Small intestine (tissue), 7 donors: ENCODE data around the gene C1orf21. TPM values are rescaled to one million over a fixed set of nuclear protein-coding genes. Genes with fewer than 3 reads are reported as not detected.

Experiments used
- DNase-seq, 2 donors: peaks; one replicate each; pipeline versions ENCODE4 v3.0.0 to v3.0.0-alpha.2; 2013
- FAIRE-seq: peaks from 2 replicates; lab custom pipeline; 2012; peaks lifted over from hg19 to GRCh38; lab: Jason Lieb, UNC
- H3K27ac ChIP-seq, 3 donors: one replicate each; pipeline ENCODE4 v1.5.1; 2013; ENCODE audit warnings: low read length in 2 of 3, mild to moderate bottlenecking in 2 of 3, control low read depth in 1 of 3, inconsistent platforms in 1 of 3, low read depth in 1 of 3, moderate library complexity in 1 of 3
- H3K27me3 ChIP-seq, 3 donors: one replicate each; pipeline ENCODE4 v1.6.1; 2013; ENCODE audit warnings: low read length in 3 of 3, inconsistent platforms in 1 of 3; ENCODE audit not compliant: control insufficient read depth in 3 of 3, insufficient read depth in 3 of 3
- H3K36me3 ChIP-seq, 3 donors: one replicate each; pipeline ENCODE4 v1.6.1; 2013; ENCODE audit warnings: low read length in 3 of 3, inconsistent platforms in 1 of 3, low read depth in 1 of 3, mild to moderate bottlenecking in 1 of 3, moderate library complexity in 1 of 3; ENCODE audit not compliant: control insufficient read depth in 3 of 3, insufficient read depth in 2 of 3
- H3K4me1 ChIP-seq, 3 donors: one replicate each; pipeline ENCODE4 v1.6.1; 2013; ENCODE audit warnings: low read length in 2 of 3, inconsistent platforms in 1 of 3, low read depth in 1 of 3, mild to moderate bottlenecking in 1 of 3, moderate library complexity in 1 of 3; ENCODE audit not compliant: control insufficient read depth in 3 of 3, insufficient read depth in 2 of 3
- H3K4me3 ChIP-seq, 3 donors: one replicate each; pipeline ENCODE4 v1.5.1; 2013; ENCODE audit warnings: low read length in 3 of 3, control low read depth in 1 of 3, inconsistent platforms in 1 of 3, low read depth in 1 of 3, mild to moderate bottlenecking in 1 of 3, moderate library complexity in 1 of 3
- H3K9me3 ChIP-seq, 2 donors: one replicate each; pipeline ENCODE4 v1.6.1; 2013; ENCODE audit warnings: low read depth in 1 of 2, low read length in 1 of 2; ENCODE audit not compliant: control insufficient read depth in 2 of 2, insufficient read depth in 1 of 2
- WGBS, 3 donors: extraction: QIAGEN DNeasy Blood & Tissue Kit; methylation state at CpG; one replicate each; pipeline ENCODE4 v1.1.7; 2013; 5-methylcytosine and 5-hydroxymethylcytosine counted together
- polyA plus RNA-seq, 4 donors: library from polyadenylated mRNA; stranded (reverse) in 3 of 4; unstranded in 1 of 4; fragments of 200-250 nt in 3 of 4; fragments of 120-200 nt in 1 of 4; gene quantifications; one replicate each; pipeline versions ENCODE4 v1.2.1 to v1.2.3, GENCODE V29; 2013
- donor health status: healthy with polysubstance abuse.
- donor health status: control.
- donor health status: control.
- donor health status: Bipolar disorder and iron deficiency.
- donor health status: healthy.

C1orf21 gene
- polyA plus RNA-seq, 4 donors: 36.5 to 78.3 (median 58.9) TPM

DNA sequence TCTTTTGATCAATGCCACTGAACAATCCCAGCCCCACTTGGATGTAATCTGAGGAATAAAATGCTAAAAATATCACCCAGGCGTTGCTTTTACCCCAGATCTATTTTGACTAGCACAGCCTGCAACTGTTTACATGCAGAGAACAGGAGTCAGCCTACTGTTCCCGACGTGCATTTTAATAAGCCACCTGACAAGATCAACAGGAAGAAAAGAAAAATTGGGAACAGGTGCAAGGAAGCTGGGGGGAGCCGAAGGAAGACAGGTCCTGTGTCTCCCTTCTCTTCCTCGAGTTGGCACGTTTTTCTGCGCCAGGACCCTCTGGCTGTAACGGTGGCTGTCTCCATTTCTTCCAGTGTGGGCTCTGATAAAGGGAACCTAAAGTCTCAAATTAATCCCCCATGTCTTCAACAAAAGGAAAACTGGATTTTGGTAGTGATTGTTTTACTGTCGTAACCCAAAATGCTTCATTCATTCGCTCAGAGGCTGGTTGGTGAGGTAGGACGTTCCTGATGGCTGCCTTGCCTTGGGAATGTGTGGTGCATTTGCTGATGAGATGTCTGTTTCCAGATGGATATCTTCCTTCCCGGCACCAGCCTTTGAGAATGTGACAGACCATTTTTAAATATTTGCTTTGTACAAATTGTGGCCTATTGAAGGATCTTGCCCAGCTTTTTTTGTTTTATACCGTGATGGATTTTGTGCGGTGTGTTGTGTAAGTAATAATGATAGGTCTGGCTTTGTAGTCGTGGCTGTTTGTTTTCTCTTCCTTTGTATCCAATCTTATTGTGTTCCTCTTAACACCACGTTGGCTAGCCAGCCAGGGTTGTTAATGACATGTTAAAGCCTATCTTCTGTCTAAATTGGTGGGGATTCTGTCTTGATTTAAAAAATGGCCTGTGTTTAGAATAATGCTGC lies 117.5 kb downstream of the C1orf21 start:
- H3K27ac ChIP-seq: no peak overlapping the region
- H3K4me3 ChIP-seq: no peak overlapping the region
- WGBS, 3 donors: 63 to 75% (median 69%) methylated on average over 16 of the region's 16 CpGs
- H3K36me3 ChIP-seq: no peaks in the 10 kb centered on the region
- peaks cover 3 to 12% (median 7%) of the 10 kb centered on the region in 3 donors for H3K4me1 ChIP-seq
- DNase-seq (no peak), FAIRE-seq (no peak)
- H3K27me3 ChIP-seq: no peaks in the 10 kb centered on the region
- H3K9me3 ChIP-seq: no peaks in the 10 kb centered on the region

- Histone ChIP-seq H3K4me1 (peaks cover 3 to 12% (median 7%) of the 10 kb centered on the region in 3 donors), H3K4me3 (no peak overlapping the region), H3K36me3 (no peaks in the 10 kb centered on the region), H3K27ac (no peak overlapping the region), H3K27me3 (no peaks in the 10 kb centered on the region), H3K9me3 (no peaks in the 10 kb centered on the region)
- no peak for DNase-seq
- FAIRE-seq: no peak
- WGBS, 3 donors: 91 to 95% (median 92%) methylated on average over 1 of the region's 1 CpG
Observed at GRCh38 chr1:184504955-184505338, 118.1 kb downstream of the C1orf21 start.

DNA sequence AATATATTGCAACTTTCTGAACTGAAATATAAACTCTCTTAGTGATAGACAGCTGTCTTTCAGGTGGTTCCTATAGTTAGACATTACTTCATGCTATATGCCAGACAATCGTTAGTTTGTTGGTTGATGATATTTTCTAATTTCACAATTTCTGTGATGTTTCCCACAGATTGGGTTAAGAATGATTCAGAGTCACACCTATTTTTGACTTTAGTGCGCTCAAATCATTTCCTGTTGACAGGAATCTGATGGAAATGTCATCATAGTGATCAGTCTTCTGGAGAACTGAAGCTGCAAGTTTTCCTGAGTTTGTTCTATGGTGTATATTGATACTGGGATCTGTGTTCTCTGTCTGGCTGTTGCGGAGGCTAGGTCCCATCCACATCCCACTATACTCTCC lies 119.7 kb downstream of the C1orf21 start:
- no peak overlapping the region for H3K27ac ChIP-seq
- 84 to 92% (median 85%) methylated on average over 3 of the region's 3 CpGs for WGBS, 3 donors
- peaks cover 3 to 12% (median 7%) of the 10 kb centered on the region in 3 donors for H3K4me1 ChIP-seq
- H3K4me3 ChIP-seq: no peak overlapping the region
- H3K27me3 ChIP-seq: no peaks in the 10 kb centered on the region
- DNase-seq (no peak), FAIRE-seq (no peak)
- peaks cover 0 to 5% (median 0%) of the 10 kb centered on the region in 3 donors for H3K36me3 ChIP-seq
- H3K9me3 ChIP-seq: no peaks in the 10 kb centered on the region

DNA sequence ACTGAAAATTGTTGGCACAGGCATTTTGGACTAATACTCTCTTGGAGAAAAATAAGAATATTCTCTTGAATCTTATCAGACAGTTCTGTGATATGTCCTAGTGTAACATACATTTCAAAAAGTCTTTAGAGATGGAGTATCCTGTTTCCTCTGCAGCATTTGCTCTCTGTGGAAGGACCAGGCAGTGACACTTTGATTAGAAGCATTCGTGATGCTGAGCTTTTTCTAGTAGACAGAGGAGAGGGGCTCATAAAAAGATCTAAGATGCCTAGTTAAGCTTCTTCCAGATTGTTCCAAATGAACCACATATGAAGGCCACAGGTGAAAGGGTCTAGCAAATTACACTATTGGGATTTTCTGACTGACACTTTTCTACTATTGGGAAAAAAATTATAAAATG lies 120.3 kb downstream of the C1orf21 start:
- Histone ChIP-seq H3K36me3 (peaks cover 0 to 5% (median 0%) of the 10 kb centered on the region in 3 donors), H3K27ac (peak overlapping the region in 1 of 3 donors; percentile 65), H3K4me3 (no peak overlapping the region), H3K27me3 (no peaks in the 10 kb centered on the region), H3K4me1 (peaks cover 3 to 12% (median 7%) of the 10 kb centered on the region in 3 donors), H3K9me3 (no peaks in the 10 kb centered on the region)
- WGBS, 3 donors: 22 to 43% (median 29%) methylated on average over 1 of the region's 1 CpG
- FAIRE-seq: no peak
- no peak for DNase-seq

GRCh38 chr1:184507604-184508280 lies 120.9 kb downstream of the C1orf21 start:
- no peaks in the 10 kb centered on the region for H3K27me3 ChIP-seq
- DNase-seq: peak; percentile 62 to 63
- no peaks in the 10 kb centered on the region for H3K9me3 ChIP-seq
- H3K27ac ChIP-seq: peak overlapping the region in 1 of 3 donors; percentile 65
- 3 to 9% (median 9%) methylated on average over 1 of the region's 1 CpG for WGBS, 3 donors
- peaks cover 3 to 12% (median 7%) of the 10 kb centered on the region in 3 donors for H3K4me1 ChIP-seq
- FAIRE-seq: no peak
- H3K4me3 ChIP-seq: no peak overlapping the region
- peaks cover 0 to 5% (median 0%) of the 10 kb centered on the region in 3 donors for H3K36me3 ChIP-seq

- FAIRE-seq (no peak), DNase-seq (no peak)
- Histone ChIP-seq H3K27me3 (no peaks in the 10 kb centered on the region), H3K27ac (no peak overlapping the region), H3K4me3 (no peak overlapping the region), H3K36me3 (peaks cover 0 to 5% (median 0%) of the 10 kb centered on the region in 3 donors), H3K4me1 (peaks cover 3 to 8% (median 7%) of the 10 kb centered on the region in 3 donors), H3K9me3 (no peaks in the 10 kb centered on the region)
- 83 to 87% (median 84%) methylated on average over 2 of the region's 2 CpGs for WGBS, 3 donors
Observed at GRCh38 chr1:184509105-184509504, 122.3 kb downstream of the C1orf21 start.

- no peak for DNase-seq
- peaks cover 3 to 8% (median 7%) of the 10 kb centered on the region in 3 donors for H3K4me1 ChIP-seq
- peaks cover 0 to 5% (median 0%) of the 10 kb centered on the region in 3 donors for H3K36me3 ChIP-seq
- no peak overlapping the region for H3K27ac ChIP-seq
- FAIRE-seq: no peak
- H3K4me3 ChIP-seq: no peak overlapping the region
- H3K27me3 ChIP-seq: no peaks in the 10 kb centered on the region
- WGBS, 3 donors: 92 to 96% (median 94%) methylated on average over 3 of the region's 3 CpGs
- no peaks in the 10 kb centered on the region for H3K9me3 ChIP-seq
Observed at GRCh38 chr1:184510110-184510509, 123.3 kb downstream of the C1orf21 start.

DNA sequence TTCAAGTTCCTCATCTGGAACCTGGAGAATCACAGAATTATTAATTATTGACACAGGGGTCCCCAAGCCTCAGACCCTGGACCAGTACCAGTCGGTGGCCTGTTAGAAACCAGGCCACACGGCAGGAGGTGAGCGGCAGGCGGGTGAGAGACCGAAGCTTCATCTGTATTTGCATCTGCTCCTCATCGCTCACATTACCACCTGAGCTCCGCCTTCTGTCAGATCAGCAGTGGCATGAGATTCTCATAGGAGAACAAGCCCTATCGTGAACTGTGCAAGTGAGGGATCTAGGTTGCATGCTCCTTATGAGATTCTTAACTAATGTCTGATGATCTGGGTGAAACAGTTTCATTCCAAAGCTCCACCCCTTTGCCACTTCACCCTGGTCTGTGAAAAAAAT lies 125.9 kb downstream of the C1orf21 start:
- FAIRE-seq: no peak
- no peaks in the 10 kb centered on the region for H3K9me3 ChIP-seq
- H3K27me3 ChIP-seq: no peaks in the 10 kb centered on the region
- 84 to 92% (median 86%) methylated on average over 8 of the region's 8 CpGs for WGBS, 3 donors
- H3K27ac ChIP-seq: no peak overlapping the region
- H3K4me3 ChIP-seq: no peak overlapping the region
- no peak for DNase-seq
- peaks cover 0 to 5% (median 0%) of the 10 kb centered on the region in 3 donors for H3K36me3 ChIP-seq
- H3K4me1 ChIP-seq: peaks cover 0 to 3% (median 3%) of the 10 kb centered on the region in 3 donors
